Inflammatory macrophage (primary cell): Measurements from ENCODE around the gene NAA50.

Experiments
- DNase-seq, 2 donors: peaks; one replicate each; pipeline ENCODE4 v3.0.0-alpha.2; 2020 to 2022

NAA50 gene

DNA sequence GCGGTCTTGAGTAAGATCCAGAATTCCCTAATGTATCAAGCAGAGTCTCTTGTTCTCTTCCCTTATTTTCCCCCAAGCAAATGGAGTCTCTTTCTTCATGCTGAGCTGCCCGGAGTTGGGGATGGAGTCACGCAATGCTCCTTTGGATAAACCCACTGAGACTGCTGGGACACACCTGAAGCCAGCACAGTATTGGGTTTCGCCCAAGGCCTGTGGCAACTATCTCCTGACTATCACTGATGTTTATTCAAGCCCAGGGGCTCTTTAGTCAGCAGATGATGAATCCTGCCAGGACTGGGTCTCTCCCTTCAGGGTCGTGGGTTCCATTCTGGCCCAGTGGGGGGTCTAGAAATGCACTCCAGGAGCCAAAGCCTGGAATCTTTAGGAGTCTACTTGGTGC lies 60.9 kb downstream of the NAA50 start:
- no peak for DNase-seq

DNA sequence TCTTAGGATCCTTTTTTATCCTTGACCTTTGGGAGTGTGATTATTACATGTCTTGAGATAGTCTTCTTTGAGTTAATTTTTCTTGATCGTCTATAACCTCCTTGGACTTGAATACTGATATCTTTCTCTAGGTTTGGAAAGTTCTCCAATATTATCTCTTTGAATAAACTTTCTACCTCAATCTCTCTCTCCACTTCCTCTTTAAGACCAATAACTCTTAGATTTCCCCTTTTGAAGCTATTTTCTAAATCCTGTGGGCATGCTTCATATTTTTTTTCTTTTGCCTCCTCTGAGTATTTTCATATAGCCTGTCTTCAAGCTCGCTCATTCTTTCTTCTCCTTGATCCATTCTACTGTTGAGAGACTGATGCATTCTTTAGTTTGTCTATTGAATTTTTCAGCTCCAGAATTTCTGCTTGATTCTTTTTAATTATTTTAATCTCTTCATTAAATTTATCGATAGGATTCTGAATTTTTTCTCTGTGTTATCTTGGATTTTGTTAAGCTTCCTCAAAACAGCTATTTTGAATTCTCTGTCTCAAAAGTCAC lies 61.7 kb downstream of the NAA50 start:
- peak in 1 of 2 donors; percentile 22 for DNase-seq

DNA sequence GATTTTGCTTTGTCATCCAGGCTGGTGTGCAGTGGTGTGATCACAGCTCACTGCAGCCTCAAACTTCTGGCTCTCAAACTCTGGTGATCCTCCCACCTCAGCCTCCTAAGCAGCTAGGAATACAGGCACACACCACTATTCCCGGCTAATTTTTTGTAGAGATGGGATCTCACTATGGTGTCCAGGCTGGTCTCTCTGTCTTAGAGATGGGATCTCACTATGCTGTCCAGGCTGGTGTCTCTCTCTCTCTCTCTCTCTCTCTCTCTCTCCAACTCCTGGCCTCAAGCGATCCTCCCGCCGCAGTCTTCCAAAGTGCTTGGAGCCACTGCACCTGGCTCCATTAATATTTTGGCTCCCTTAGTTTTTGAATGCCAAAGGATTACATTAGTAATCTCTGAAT lies 67.3 kb downstream of the NAA50 start:
- no peak for DNase-seq

DNA sequence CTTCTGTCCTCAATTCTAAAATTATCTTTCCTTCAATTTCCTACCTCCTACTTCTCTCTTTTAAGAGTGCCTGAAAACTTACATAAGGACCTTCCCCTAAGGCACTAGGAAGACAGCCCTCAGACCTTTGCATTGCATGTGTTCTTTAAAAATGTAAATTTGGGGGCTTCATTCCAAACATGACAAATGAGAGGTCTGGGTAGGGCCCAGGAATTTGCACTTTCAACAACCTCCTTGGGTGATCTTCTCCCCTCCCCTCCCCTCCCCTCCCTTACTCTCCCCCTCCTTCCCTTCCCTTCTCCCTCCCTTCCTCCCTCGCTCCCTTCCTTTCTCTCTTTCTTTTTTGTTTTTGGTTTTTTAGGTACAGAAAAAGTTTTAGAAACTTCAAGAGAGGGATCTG lies 68.3 kb downstream of the NAA50 start:
- DNase-seq, result no peak

DNA sequence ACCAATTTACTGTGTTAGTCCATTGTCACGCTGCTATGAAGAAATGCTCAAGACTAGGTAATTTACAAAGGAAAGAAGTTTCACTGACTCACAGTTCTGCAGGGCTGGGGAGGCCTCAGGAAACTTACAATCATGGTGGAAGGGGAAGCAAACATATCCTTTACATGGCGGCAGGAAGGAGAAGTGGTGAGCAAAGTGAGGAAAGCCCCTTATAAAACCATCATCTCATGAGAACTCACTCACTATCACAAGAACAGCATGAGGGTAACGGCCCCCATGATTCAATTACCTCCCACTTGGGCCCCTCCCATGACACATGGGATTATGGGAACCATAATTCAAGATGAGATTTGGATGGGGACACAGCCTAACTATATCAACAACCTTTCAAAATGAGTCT lies 69.8 kb downstream of the NAA50 start:
- peak; percentile 21 to 42 for DNase-seq

DNA sequence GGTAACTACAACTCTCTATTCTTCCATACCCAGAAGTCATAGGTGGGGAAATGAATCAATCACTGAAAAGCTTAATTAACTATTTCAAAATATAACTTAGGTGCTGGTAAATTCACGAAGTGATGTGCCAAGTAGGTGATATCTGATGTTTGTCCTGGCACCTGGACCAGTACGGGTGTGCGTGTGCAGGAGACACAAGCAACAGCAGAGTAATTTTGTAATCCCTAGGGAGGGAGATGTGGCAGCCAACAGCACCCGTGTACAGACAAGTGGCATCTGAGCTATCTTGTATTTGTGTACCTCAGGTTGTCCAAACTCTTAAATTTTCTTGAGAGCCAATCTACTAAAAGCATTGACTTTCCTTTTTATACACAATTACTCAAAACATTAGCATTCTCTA lies 72.5 kb downstream of the NAA50 start:
- DNase-seq, result no peak

DNA sequence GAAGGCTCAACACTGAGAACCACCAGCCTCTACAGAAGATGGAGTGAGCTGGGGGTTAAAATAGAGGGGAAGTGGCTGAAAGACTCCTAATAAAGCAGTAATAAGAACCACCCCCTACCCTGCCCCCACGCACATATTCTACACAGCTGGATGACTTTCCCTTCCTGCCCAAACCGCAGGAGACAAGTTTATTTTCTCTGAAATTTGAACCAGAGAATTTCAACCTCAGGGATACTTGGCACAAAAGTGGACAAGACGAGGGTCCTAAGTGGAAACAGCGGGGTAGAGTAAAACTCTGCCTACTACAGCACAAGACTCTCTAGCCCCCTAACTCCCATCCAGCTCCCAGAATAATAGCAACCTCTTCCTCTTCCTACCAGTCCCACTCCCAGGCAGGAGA lies 78.0 kb downstream of the NAA50 start:
- peak in 1 of 2 donors; percentile 2 for DNase-seq
